GM18508 (cell line): Measurements from ENCODE around the gene LCN2.

ENCODE experiments used
- ATAC-seq: cut with Tn5 transposase; IDR thresholded peaks from one replicate; pipeline ENCODE4 v1.9.1; 2021; ENCODE audit warnings: moderate number of reproducible peaks; ENCODE audit not compliant: insufficient read depth, unreplicated experiment

Gene LCN2

GRCh38 chr9:128146591-128147120, 2.6 kb upstream of the LCN2 start:
- ATAC-seq = no peak

- ATAC-seq = no peak
Observed at GRCh38 chr9:128148509-128149000, 698 bp upstream of the LCN2 start.

GRCh38 chr9:128149951-128150593, 819 bp downstream of the LCN2 start:
- ATAC-seq = no peak

- no peak for ATAC-seq
Observed at GRCh38 chr9:128150594-128151308, 1.5 kb downstream of the LCN2 start.

- no peak for ATAC-seq
Observed at GRCh38 chr9:128151309-128152132, 2.3 kb downstream of the LCN2 start.

GRCh38 chr9:128152133-128153059, 3.1 kb downstream of the LCN2 start:
- no peak for ATAC-seq

GRCh38 chr9:128153060-128153946, 4.0 kb downstream of the LCN2 start:
- no peak for ATAC-seq

- no peak for ATAC-seq
Observed at GRCh38 chr9:128153947-128154695, 4.9 kb downstream of the LCN2 start.

GRCh38 chr9:128155736-128156500, 6.7 kb downstream of the LCN2 start:
- ATAC-seq = no peak

- no peak for ATAC-seq
Observed at GRCh38 chr9:128159522-128159783, 10.2 kb downstream of the LCN2 start.

- ATAC-seq = no peak
Observed at GRCh38 chr9:128159784-128160602, 10.7 kb downstream of the LCN2 start, which contains the start of gene BBLN. Gene BBLN, plus strand, starts transcription at chr9:128160265. Its CDS starts 143 bp downstream, at chr9:128160408.

- ATAC-seq = no peak
Observed at GRCh38 chr9:128160603-128160987, 11.3 kb downstream of the LCN2 start.

- no peak for ATAC-seq
Observed at GRCh38 chr9:128161215-128161902, 12.1 kb downstream of the LCN2 start.

- no peak for ATAC-seq
Observed at GRCh38 chr9:128162215-128163026, 13.2 kb downstream of the LCN2 start.

GRCh38 chr9:128163027-128163515, 13.8 kb downstream of the LCN2 start:
- no peak for ATAC-seq
